ENCODE measurements around the gene NINJ2. TPM values are rescaled to one million over a fixed set of nuclear protein-coding genes. Genes with fewer than 3 reads are reported as not detected.
A peak's percentile ranks its signal among the peaks of the same experiment; 100 is the strongest.

The NINJ2 gene
- total RNA-seq, 2 experiments from 2014 or later, result 1.4 to 1.9 TPM

DNA sequence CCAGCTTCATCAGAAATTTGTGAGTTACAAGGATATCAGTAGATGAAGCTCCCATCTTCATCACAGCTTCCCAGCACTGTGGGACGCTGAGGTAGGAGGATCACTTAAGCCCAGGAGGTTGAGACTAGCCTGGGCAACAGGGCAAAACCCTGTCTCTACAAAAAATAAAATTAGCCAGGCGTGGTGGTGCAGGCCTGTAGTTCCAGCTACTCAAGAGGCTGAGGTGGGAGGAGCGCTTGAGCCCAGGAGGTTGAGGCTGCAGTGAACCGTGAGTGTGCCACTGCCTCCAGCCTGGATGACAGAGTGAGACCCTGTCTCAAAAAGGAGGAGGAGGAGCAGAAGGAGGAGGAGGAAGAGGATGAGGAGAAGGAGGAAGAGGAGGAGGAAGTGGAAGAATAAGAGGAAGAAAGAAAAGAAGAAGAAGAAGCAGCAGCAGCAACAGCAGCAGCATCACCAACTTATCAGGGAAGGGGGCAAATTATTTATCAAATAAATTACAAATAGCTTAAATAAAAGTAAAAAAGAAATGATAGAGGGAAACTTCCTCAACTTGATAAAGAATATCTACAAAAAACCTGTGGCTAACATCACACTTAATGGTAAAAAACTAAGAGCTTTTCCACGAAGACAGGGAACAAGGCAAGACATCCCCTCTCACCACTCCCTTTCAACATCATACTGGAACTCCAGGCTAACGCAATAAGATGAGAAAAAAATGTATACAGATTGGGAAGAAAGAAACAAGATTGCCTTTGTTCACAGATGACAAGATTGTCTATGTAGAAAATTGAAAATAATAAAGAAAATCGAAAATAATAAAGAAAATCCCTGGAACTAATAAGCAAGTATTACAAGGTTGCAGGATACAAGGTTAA, 69.6 kb downstream of the NINJ2 start:
- H3K4me1 Mint-ChIP-seq, result peaks cover 3% of the 10 kb centered on the region
- H3K27me3 Mint-ChIP-seq, result no peaks in the 10 kb centered on the region
- no peak overlapping the region for H3K27ac Mint-ChIP-seq
- no peaks in the 10 kb centered on the region for H3K36me3 Mint-ChIP-seq
- H3K9me3 Mint-ChIP-seq, result no peaks in the 10 kb centered on the region
- no peak for DNase-seq
- H3K4me3 Mint-ChIP-seq, result no peak overlapping the region

DNA sequence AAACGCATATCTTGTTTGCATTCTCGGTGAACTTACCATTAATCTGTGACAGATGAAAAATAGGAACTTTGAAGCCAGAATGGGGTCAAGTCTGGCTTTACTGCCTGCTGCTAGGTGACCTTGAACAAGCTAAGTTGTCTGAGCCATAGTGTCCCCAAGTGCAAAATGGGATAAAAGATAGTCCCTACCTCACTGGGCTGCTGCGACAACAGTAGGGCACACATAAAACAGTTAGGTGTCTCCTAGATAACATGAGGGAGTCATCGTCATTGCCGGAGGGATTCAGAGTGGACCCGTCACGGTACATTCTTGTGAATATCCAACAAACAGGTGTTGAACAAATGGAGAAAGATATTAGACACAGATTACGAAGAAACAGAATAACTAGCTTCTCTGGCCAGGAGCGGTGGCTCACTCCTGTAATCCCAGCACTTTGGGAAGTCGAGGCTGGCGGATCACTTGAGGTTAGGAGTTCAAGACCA, 71.2 kb downstream of the NINJ2 start:
- H3K36me3 Mint-ChIP-seq, result no peaks in the 10 kb centered on the region
- DNase-seq, result no peak
- peaks cover 1% of the 10 kb centered on the region for H3K9me3 Mint-ChIP-seq
- peaks cover 3% of the 10 kb centered on the region for H3K4me1 Mint-ChIP-seq
- no peak overlapping the region for H3K27ac Mint-ChIP-seq
- no peaks in the 10 kb centered on the region for H3K27me3 Mint-ChIP-seq
- H3K4me3 Mint-ChIP-seq, result no peak overlapping the region

DNA sequence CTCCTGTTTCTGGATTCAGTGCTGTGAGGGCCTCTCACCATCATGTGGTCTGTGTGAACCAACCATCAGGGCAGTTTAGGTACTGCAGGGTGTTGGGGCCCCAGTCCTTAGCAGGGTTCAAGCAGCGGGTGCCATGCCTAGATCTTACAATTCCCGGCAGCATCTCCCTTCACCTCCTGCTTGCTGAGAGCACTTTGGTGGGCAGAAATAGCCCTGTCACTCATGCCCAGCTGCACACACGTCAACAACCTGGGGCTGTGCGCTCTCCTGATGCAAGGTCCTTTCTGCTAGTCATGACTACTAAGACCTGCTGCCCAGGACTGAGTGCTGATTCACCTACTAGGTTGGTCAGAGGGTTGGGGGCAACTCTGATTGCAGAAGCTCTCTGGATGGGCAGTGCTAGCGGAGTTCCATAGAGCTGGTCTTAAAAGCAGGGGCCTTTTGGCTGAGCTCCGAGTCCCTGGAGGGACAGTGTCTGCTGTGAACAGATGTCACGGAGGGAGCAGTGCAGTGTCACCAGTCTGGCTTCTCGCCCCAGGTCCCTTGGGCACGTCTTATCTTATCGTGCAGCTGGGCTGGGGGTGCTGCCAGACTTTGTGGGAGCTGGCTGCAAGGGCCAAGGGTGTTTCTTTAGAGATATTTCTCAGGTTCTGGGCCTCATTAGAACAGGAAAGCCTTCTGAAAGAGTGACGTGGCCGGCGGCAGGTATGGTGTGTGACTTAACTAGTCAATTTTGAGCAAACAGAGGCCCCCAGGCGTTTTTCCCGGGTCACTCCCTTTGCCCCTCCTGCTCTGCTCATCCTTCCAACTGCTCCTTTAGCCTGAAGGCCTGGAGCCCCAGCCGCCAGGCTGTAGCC, 71.8 kb downstream of the NINJ2 start:
- Mint-ChIP-seq H3K4me3 (no peak overlapping the region), H3K9me3 (peaks cover 1% of the 10 kb centered on the region), H3K27me3 (no peaks in the 10 kb centered on the region), H3K4me1 (peaks cover 3% of the 10 kb centered on the region), H3K36me3 (no peaks in the 10 kb centered on the region), H3K27ac (no peak overlapping the region)
- DNase-seq, result no peak

DNA sequence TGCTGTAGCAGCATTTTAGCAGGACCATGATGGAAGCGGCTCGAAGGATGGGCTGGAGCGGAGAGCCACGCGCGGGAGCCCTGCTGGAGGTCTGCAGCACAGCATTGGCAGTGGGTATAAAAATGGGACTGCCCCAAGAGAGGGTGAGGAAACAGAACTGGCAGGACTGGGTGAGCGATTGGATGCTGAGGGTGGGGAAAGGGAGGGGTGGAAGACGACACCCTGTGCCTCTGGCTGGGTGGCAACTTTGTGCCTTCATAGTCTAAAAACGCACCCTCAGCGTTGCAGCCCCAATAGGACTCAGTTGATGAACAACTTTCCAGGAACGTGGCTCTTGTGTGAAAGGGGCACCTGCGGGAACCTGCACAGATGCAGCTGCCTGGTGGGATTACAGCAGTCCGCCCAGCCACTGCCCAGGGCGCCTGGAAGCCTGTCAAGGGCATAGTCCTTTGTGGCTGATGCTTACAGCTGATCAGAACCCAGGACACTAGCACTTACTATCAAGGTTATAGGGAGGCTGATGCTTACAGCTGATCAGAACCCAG, 73.0 kb downstream of the NINJ2 start:
- H3K4me1 Mint-ChIP-seq, result peaks cover 3% of the 10 kb centered on the region
- no peaks in the 10 kb centered on the region for H3K36me3 Mint-ChIP-seq
- peaks cover 1% of the 10 kb centered on the region for H3K9me3 Mint-ChIP-seq
- no peak overlapping the region for H3K4me3 Mint-ChIP-seq
- no peaks in the 10 kb centered on the region for H3K27me3 Mint-ChIP-seq
- no peak overlapping the region for H3K27ac Mint-ChIP-seq
- DNase-seq, result no peak

DNA sequence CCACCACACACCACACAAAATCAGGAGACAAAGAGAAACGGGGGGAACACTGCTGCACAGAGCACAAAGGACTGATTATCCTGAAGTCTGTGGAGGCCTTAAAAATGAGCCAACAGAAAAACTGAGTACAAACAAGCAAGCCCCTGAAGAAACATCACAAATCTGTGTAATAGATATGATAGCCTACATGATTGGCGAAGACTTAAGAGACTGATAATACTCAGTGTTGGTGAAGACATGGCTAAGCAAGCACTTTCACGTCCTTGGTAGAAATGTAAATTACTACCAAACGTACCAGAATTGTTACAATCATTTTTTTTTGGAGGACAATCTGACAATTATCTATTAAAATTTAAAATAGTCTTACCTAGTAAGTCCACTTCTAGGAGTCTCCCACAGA, 74.6 kb downstream of the NINJ2 start:
- Mint-ChIP-seq H3K4me3 (no peak overlapping the region), H3K27me3 (no peaks in the 10 kb centered on the region), H3K9me3 (peaks cover 1% of the 10 kb centered on the region), H3K4me1 (peaks cover 3% of the 10 kb centered on the region), H3K36me3 (no peaks in the 10 kb centered on the region), H3K27ac (no peak overlapping the region)
- DNase-seq, result no peak

DNA sequence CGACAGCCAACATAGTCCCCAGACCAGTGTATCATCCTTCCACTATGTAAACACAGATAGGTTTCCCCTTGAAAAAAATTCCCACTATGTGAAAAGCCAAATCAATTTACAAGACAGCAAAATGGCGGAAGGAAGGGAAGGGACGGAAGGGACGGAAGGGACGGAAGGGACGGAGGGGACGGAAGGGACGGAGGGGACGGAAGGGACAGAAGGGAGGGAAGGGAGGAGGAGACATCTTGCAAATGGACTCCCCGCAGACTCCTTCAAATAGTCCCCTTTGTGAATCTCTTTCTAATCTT, 75.3 kb downstream of the NINJ2 start:
- Mint-ChIP-seq H3K27me3 (no peaks in the 10 kb centered on the region), H3K9me3 (peaks cover 1% of the 10 kb centered on the region), H3K4me1 (peaks cover 3% of the 10 kb centered on the region), H3K36me3 (no peaks in the 10 kb centered on the region), H3K4me3 (no peak overlapping the region), H3K27ac (no peak overlapping the region)
- DNase-seq, result no peak

DNA sequence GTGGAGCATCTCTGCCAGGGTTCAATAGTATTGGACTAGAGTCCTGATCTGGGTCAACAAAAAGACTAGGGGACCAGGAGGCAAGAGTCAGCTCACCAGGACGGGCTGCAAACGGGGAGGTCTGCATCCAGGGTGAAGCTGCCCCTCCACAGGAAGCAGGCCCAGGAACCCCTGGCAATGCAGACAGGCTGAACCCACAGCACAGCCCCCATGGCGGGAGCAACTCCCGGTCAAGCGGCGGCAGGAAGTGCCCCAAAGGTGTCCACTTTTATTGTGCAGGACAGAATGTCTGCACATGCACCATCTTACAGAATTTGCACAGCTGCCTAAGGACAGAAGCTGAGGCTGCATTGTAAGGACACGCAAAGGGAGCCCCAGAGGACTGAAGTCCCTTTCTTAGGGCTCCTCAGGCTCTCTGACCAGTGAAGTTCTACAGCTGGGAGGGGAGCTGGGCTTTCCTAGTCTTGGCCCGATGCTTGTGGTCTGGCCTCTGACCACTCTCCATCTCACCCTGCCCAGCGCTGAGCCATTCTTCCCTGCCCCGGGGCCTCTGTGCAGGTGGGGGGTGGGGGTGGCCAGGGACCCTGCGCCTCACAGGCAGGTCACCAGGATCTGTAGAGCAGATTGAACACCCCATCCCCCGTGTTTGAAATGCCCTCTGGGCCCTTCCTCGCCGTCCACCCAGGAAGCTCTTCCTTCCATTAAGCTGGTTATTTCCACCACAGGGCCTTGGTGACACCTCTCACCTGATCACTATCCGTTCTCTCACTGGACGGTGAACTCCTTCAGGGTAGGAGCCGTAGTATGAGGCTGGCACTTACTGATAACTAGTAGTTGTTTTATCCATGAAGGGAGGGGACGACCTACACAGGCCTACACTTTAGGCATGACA, 75.9 kb downstream of the NINJ2 start:
- Mint-ChIP-seq H3K4me3 (no peak overlapping the region), H3K27ac (no peak overlapping the region), H3K36me3 (no peaks in the 10 kb centered on the region), H3K9me3 (peaks cover 1% of the 10 kb centered on the region), H3K4me1 (peaks cover 3% of the 10 kb centered on the region), H3K27me3 (no peaks in the 10 kb centered on the region)
- DNase-seq, result no peak

DNA sequence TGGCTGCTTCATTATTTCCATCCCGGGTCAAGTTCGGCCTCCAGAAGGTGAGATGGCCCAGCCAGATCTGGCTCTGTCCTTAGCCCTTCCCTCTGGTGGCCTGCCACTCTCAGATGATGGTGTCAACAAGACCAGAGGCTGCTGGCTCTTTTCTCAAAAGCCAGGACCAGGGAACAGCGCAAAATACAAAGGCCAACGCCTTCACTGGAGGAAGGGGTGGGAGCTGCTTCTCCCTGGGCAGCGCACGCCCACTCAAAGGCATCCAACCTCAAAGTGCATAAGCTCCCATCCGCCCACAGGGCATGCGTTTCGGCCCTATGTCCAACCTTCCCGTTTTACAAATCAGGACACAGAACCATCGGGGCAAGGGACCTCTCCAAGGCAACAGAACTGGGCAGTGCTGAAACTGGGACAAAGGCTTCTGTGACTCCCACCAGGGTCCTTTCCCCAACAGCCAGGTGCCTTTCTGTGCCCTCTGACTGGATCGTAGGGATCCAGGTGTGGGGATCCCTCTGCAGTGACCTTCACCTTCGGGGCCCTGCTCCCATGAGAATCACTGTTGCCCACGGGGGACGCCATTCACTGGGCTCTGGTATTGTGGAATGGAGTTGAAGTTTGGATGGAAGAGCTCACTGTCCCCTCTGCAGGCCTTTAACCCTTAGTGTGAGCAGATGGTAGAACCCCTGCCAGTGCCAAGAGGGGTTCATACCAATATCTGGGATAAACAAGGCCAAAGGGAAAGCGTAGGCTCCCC, 76.8 kb downstream of the NINJ2 start:
- Mint-ChIP-seq H3K9me3 (peaks cover 1% of the 10 kb centered on the region), H3K27ac (no peak overlapping the region), H3K4me3 (no peak overlapping the region)

DNA sequence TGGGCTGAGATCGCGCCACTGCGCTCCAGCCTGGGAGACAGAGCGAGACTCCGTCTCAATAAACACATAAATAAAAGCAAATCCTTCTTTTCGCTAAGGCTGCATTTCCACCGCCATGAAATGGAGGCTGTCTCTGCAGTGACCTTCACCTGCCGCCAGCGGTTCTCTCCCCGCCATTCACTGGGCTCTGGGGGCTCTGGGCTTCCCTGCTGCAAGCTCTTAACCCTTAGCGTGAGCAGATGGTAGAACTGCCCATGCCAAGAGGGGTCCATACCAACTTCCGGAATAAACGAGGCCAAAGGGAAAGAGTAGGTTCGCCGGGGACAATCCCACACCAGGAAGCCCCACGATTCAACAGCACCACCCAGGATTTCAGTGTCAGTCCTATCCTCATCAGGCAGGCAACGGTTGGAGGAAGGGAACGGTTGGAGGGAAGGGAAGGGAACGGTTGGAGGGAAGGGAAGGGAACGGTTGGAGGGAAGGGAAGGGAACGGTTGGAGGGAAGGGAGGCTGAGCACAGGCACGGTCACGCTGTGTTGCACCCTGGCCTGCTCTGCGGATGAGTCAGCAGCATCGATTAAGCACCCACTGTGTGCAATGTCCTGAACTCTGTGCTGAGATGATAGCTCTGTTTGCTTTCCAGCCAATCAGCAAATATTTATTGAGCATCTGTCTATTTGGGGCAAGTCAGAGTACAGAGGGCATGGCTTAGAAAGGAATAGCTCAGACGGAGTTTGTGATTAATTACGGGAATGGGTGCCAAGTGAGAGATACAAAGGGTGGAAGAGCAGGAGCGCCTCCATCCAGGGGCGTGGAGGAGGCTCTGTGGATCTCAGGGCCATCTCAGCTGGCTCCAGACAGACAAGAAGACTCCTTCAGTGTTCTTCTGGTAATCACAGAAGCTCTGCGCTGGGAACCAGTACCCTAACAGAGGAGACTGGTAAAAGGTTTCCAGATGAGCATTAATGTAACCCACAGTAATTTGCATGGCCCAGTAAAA, 77.9 kb downstream of the NINJ2 start:
- no peak overlapping the region for H3K4me3 Mint-ChIP-seq
- peaks cover 3% of the 10 kb centered on the region for H3K4me1 Mint-ChIP-seq
- no peaks in the 10 kb centered on the region for H3K27me3 Mint-ChIP-seq
- H3K36me3 Mint-ChIP-seq, result no peaks in the 10 kb centered on the region
- peak overlapping the region; percentile 11 for H3K27ac Mint-ChIP-seq
- DNase-seq, result no peak
- H3K9me3 Mint-ChIP-seq, result peaks cover 1% of the 10 kb centered on the region

More for the DNA sequence above, 76.8 kb downstream of the NINJ2 start:
- no peaks in the 10 kb centered on the region for H3K27me3 Mint-ChIP-seq
- DNase-seq, result no peak
- H3K36me3 Mint-ChIP-seq, result no peaks in the 10 kb centered on the region
- peaks cover 3% of the 10 kb centered on the region for H3K4me1 Mint-ChIP-seq

DNA sequence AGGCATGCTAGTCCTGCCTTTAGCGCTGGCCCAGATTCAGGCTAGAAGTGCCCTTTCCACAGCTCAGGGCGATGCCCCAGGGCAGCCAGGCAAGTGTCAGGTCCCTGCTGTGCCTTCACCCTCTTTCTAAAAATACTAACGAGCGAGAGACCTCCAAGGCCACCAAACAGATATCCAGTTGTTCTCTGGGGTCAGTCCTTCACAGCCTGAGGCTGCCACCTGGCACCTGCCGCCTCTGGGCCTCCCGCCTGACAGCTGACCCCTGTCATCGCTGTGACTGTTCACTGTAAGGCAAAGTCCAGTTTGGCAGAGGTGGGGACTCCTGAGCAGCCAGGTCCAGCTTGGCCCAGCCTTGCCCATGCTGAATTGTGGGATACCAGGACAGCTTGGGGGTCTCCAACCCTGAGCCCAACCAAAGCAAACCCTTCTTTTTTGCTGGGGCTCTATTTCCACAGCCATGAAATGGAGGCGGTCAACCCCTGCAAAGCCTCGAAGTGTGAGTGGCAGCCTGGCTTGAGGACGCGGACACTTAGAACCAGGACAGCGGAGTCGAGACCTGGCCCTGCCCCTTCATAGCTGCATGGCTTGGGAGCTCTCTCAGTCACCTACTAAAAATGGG, 79.9 kb downstream of the NINJ2 start:
- Mint-ChIP-seq H3K36me3 (no peaks in the 10 kb centered on the region), H3K4me1 (no peaks in the 10 kb centered on the region), H3K4me3 (no peak overlapping the region), H3K27me3 (no peaks in the 10 kb centered on the region), H3K9me3 (peaks cover 1% of the 10 kb centered on the region), H3K27ac (no peak overlapping the region)
- no peak for DNase-seq

DNA sequence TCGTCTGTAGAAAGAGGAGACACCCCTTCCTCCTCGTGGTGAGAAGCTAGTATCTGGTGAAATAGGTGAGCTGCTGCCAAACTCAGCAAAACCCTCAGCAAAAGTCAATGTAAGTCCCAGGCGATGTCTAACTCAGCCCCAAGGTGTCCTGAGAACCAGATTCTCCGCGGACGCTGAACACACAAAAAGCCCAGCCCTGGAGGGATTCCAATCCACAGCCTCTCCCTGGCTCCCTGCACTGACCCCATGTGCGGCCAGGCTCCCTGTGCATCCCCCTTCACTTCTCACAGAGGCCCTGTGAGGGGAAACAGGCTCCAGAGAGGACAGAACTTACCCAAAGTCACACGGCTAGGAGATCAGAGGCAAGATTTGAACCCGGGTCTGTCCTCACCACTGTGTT, 81.5 kb downstream of the NINJ2 start:
- no peak for DNase-seq
- H3K4me3 Mint-ChIP-seq, result no peak overlapping the region
- H3K27me3 Mint-ChIP-seq, result no peaks in the 10 kb centered on the region
- no peak overlapping the region for H3K27ac Mint-ChIP-seq
- H3K9me3 Mint-ChIP-seq, result no peaks in the 10 kb centered on the region
- H3K4me1 Mint-ChIP-seq, result no peaks in the 10 kb centered on the region
- H3K36me3 Mint-ChIP-seq, result no peaks in the 10 kb centered on the region

DNA sequence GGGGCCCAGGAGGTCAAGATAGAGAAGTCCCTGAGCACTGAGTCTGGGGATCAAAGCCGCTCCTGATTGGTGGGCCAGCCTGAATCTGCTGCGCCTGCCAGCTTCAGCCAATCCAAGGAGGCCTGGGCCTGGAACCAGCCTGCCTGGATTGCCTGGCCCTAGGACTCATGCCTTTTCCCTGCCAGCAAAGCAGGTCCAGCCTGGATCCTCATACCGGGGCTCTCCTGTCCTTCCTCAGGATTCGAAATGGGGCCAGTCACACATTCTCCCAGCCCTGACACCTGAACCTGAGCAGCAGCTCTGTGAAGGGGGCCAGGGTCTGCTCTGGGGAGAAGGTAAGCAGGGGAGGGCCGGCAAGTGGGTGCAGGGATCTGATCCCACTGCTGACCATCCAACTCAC, 81.9 kb downstream of the NINJ2 start:
- no peak overlapping the region for H3K4me3 Mint-ChIP-seq
- peaks cover 2% of the 10 kb centered on the region for H3K4me1 Mint-ChIP-seq
- H3K27me3 Mint-ChIP-seq, result no peaks in the 10 kb centered on the region
- no peaks in the 10 kb centered on the region for H3K9me3 Mint-ChIP-seq
- no peak for DNase-seq
- H3K36me3 Mint-ChIP-seq, result no peaks in the 10 kb centered on the region
- H3K27ac Mint-ChIP-seq, result no peak overlapping the region

DNA sequence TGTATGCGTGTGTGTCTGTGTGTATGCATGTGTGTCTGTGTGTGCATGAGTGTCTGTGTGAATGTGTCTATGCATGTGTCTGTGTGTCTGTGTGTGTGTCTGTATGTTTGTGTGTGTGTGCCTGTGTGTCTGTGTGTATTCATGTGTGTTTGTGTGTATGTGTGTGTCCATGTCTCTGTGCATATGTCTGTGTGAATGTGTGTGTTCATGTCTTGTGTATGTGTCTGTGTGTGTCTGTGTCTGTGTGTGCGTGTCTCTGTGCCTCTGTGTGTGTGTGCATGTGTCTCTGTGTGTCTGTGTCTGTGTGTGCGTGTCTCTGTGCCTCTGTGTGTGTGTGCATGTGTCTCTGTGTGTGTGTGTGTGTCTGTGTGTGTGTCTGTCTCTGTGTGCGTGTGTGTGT, 82.4 kb downstream of the NINJ2 start:
- DNase-seq, result no peak
- no peaks in the 10 kb centered on the region for H3K27me3 Mint-ChIP-seq
- no peak overlapping the region for H3K27ac Mint-ChIP-seq
- peaks cover 2% of the 10 kb centered on the region for H3K4me1 Mint-ChIP-seq
- H3K4me3 Mint-ChIP-seq, result no peak overlapping the region
- no peaks in the 10 kb centered on the region for H3K36me3 Mint-ChIP-seq
- no peaks in the 10 kb centered on the region for H3K9me3 Mint-ChIP-seq

Data from activated naive CD8-positive, alpha-beta T cell treated with anti-CD3 and anti-CD28 coated beads for 36 hours (primary cell).